Subcutaneous adipose tissue (tissue), 4 donors: ENCODE data around the gene GTSE1. TPM values are rescaled to one million over a fixed set of nuclear protein-coding genes. Genes with fewer than 3 reads are reported as not detected.

Source experiments
- total RNA-seq, 4 donors: library from RNA; depleted of rRNA; stranded (reverse); fragments of >200 nt; gene quantifications; one replicate each; pipeline ENCODE4 v1.1.0, GENCODE V29; 2016
- TF ChIP-seq, protein P1 (sequence below): fragments of 450-650 bp; IDR thresholded peaks from one replicate; pipeline ENCODE4 v1.5.1; 2016; ENCODE audit warnings: low read depth, mild to moderate bottlenecking, control low read depth, antibody characterized with exemption, moderate library complexity

Gene GTSE1
- total RNA-seq, 4 donors from 2014 or later = 1.1 to 1.4 TPM; not detected in 2

- TF ChIP-seq, protein P1, sequence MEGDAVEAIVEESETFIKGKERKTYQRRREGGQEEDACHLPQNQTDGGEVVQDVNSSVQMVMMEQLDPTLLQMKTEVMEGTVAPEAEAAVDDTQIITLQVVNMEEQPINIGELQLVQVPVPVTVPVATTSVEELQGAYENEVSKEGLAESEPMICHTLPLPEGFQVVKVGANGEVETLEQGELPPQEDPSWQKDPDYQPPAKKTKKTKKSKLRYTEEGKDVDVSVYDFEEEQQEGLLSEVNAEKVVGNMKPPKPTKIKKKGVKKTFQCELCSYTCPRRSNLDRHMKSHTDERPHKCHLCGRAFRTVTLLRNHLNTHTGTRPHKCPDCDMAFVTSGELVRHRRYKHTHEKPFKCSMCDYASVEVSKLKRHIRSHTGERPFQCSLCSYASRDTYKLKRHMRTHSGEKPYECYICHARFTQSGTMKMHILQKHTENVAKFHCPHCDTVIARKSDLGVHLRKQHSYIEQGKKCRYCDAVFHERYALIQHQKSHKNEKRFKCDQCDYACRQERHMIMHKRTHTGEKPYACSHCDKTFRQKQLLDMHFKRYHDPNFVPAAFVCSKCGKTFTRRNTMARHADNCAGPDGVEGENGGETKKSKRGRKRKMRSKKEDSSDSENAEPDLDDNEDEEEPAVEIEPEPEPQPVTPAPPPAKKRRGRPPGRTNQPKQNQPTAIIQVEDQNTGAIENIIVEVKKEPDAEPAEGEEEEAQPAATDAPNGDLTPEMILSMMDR = no peak
These were observed 56.9 kb downstream of the GTSE1 start for GRCh38 chr22:46353483-46354105.

DNA sequence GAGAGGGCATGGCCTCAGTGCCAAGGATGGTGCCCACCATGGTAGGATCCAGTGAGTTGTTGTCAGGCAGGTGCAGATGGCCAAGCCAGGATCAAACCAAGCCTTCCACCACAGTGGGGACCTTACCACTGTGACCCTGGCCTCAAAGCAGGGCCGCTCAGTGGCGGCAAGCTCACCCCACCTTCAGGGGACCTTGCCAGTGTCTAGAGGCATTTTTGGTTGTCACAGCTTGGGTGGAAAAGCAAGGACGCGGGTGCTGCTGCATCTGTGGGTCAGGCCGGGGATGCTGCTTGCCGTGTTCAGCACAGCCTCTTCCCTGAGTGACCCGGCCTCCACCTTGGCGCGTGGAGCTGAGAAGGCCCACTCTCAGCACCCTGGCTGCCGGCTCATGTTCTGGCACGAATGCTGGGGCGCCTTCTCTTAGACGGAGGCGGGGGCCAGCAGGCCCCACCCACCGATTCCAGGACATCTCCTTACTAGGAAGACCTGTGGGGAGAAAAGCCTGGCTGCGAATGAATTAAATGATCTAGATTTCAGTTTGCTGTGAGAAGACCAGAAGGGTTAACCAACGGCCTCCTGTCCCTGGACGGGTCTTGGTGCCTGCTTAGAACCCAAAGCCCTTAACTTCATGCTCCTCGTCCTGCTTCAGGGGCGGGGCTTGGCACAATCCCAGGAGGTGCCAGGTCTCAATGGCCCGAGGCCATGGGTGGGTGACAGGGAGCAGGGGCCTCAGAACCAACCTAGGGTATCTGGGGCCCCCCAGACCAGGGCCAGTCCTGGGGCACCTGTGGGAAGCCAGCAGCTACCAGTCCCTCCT, 57.7 kb downstream of the GTSE1 start:
- TF ChIP-seq, protein P1 = no peak

- TF ChIP-seq, protein P1 = no peak
These were observed 58.3 kb downstream of the GTSE1 start for GRCh38 chr22:46354993-46355305.

- TF ChIP-seq, protein P1 = no peak
These were observed 58.8 kb downstream of the GTSE1 start for GRCh38 chr22:46355369-46355995.

- TF ChIP-seq, protein P1 = no peak
These were observed 59.4 kb downstream of the GTSE1 start for GRCh38 chr22:46355996-46356471.

DNA sequence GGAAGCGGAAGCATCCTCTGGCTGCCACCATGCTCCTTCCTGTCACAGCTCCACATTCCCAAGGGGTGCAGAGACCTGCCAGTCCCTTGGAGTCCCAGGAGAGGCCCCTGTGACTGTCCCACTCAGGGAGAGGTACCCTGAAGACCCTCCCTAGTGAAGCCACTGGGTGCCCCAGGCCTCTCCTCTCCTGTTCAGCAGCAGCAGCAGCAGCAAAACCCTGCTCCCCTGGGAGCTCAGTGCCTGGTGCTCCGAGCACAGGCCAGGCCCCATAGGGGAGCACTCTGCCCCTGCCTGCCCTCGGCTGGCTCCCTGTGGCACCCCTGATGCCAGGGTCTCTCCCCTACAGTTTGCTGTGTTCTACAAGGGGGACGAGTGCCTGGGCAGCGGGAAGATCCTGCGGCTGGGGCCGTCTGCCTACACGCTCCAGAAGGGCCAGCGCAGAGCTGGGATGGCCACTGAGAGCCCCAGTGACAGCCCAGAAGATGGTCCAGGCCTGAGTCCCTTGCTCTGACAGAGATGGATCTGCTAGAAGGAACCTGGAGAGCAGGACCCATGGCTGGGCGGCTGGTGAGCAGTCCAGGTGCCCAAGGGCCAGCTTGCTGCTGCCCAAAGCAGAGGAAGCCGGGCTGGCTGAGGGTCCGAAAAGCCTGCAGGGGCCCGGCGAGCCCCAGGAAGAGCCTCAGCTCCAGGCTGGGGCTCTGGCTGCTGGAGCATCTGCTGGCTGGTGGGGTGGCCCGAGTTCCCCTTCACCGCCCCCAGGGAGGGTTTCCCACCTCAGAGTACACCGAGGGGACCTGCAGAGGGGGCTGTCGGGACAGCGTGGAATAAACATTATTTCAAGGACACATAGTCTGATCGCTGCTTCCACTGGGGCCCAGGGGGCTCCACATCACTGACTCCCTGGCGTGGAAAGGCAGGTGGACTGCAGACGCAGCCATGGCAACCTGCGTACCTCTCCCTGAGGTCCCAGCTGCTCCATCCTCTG, 60.1 kb downstream of the GTSE1 start:
- TF ChIP-seq, protein P1 = no peak
